GM08714 (cell line): ENCODE measurements around the gene KPNA3.
"Not testable (repeated sequence)": the region's sequence is repeated elsewhere in the genome, so short reads cannot be mapped to it uniquely, and the experiment has no call there.

Experiments
- H3K4me3 ChIP-seq: fragments of 200-500 bp; sonication (Bioruptor generic); 2 replicates; pipeline ENCODE4 v1.5.1; 2014; ENCODE audit warnings: mild to moderate bottlenecking, low read length, inconsistent platforms
- ZNF274 ChIP-seq: IDR thresholded peaks from 2 replicates; pipeline ENCODE4 v1.6.1; 2012; ENCODE audit warnings: mild to moderate bottlenecking, low read depth, low read length

Gene KPNA3

DNA sequence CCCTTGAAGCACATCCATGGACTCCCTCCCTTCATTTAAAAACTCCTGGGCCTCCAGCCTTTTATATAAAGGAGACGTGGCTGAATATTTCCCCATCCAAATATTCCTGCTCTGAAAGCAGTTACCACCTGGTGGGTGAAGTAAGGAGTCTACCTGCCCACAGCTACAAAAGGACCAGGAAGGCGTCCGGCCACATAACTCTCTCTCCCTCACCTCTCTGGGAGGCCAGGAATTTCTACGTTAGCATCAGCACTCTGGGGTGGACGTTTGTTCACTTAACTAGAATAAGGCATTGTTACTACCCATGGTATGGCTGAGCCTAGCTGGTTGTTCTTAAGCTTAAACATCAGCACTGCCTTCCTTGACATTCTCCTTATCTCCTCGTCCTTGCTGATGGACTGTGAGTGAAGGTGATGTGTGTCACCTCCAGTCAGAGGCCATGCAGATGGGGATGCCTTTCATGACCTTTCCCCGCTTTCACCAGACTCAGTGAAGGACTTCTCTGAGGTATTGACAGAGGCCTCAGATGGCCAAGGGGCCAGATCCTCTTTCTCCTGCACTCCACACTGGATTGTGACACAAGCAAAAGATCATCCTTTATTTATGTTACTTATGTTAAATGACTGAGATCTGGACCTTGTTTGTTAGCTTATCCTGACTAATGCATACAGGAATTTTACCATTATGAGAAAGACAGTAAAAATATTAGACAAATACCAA lies 22.2 kb upstream of the KPNA3 start:
- no peak for TF ChIP-seq ZNF274
- no peak overlapping the region for H3K4me3 ChIP-seq

DNA sequence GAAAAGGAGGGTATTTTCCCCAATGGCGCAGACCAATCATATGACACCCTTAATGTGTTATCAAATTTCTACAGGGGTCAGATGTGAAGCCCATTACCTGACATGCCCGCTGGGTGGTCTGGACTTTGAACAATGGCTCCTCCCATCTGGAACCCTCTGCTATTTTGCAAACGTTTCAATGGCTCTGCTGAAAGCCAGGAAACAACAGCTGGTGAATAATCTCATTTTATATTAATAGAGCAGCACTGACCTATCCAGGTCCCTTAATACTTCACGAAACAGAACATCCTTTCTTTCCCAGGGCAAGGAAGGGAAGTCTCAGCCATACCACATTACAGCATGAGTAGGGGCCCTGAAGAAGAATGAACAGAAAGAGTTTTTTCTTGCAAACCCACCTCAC lies 20.3 kb upstream of the KPNA3 start:
- H3K4me3 ChIP-seq, result no peak overlapping the region
- TF ChIP-seq ZNF274, result no peak

DNA sequence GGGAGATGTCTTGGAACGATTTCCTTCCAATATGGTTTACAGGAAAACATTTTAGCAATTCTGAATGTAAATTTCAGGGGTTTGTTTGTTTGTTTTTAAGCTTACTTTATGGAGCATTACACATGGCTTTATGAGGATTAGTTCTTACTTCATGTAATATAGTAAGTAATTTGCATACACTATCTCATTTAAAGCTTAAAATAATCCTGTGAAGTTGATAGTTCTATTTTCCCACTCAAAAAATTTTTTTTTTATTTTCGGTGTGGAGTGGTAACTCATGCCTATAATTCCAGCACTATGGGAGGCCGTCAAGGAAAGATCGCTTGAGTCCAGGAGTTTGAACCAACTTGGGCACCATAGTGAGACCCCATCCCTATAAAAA lies 19.0 kb upstream of the KPNA3 start:
- no peak overlapping the region for H3K4me3 ChIP-seq
- TF ChIP-seq ZNF274, result no peak

DNA sequence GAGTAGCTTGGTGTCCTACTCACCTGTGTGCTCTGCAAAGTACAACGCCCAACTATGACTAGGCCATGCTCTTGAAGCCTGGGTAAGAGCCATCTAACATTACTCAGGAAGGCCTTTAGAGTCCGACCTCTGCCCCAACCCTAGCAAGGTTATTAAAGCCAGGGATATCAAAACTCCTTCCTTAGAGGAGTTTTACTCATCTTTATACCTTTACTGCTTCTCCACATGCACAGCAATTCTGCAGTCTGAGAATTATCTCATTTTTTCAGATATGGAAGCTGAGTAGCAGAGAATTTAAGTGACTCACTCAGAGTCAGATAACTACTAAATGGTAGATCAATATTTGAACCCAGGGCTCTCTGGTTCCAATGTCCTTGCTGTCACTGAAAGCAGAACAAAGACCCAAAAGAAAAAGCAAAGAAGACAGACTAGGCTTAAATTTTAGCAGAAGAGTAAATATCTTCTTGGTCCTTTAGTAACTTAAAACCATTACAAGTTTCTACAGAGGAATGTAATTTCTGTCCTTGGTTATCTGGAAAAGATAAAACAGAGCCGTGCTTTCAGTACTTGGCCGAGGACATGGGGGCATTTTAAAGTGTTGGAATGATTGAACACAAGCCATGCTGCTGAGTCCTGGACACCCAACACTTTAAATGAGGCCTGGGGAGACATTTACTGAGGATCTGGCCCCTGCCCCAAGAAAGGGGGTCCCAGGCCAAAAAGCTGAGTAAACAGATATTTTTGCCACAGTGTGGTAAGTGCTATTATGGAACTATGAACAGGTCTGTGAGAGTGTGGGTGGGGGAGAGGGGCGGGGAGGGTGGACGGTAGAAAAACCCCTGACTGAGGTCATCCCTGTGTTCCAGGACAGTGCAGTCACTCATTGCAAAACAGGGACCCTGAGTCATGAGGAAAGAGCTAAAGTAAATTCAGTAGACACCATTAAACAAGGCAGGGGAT lies 18.4 kb upstream of the KPNA3 start:
- no peak for TF ChIP-seq ZNF274
- no peak overlapping the region for H3K4me3 ChIP-seq

DNA sequence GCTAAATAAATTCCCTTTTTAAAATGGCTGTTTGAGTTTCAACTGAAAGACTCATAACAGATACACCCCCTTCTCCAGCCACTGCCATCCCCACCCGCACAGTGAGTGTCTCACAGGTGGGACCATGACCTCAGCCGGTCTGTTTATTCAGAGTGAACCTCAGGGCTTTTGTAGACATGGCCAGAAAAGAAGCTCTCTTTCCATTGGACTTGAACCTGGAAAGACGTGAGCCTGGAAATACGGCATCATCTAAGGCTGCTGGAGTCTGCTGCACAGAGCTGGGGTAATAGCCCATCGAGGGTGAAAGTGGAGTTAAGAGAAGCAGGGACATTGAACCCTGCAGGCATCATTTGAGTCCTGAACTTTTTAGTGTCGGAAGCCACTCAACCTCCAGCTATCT lies 15.2 kb upstream of the KPNA3 start:
- no peak overlapping the region for H3K4me3 ChIP-seq
- no peak for TF ChIP-seq ZNF274

DNA sequence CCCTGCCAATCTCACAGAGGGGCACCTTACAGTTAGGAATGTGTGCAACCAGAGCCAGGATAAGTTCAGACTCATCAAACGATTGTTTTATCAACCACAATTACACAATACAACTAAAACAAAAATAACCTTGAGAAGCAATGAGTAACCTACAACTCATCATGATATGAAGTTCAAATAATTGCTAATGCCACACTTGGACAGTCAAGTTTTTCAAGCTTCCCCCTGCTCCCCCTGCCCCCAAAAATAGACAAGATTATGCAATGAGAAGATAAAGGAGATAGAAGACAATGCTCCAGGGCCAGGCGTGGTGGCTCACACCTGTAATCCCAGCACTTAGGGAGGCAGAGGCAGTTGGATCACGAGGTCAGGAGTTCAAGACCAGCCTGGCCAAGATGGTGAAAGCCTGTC lies 13.6 kb upstream of the KPNA3 start:
- TF ChIP-seq ZNF274, result no peak

DNA sequence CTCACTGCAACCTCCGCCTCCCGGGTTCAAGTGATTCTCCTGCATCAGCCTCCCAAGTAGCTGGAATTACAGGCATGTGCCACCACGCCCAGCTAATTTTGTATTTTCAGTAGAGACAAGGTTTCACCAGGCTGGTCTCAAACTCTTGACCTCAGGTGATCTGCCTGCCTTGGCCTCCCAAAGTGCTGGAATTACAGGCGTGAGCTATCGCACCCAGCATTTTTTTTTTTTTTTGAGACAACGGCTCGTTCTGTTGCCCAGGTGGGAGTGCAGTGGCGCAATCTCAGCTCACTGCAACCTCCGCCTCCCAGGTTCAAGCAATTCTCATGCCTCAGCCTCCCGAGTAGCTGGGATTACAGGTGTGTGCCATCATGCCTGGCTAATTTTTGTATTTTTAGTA lies 10.6 kb upstream of the KPNA3 start:
- not testable (repeated sequence) for H3K4me3 ChIP-seq

More for the DNA sequence above, 13.6 kb upstream of the KPNA3 start:
- no peak overlapping the region for H3K4me3 ChIP-seq

DNA sequence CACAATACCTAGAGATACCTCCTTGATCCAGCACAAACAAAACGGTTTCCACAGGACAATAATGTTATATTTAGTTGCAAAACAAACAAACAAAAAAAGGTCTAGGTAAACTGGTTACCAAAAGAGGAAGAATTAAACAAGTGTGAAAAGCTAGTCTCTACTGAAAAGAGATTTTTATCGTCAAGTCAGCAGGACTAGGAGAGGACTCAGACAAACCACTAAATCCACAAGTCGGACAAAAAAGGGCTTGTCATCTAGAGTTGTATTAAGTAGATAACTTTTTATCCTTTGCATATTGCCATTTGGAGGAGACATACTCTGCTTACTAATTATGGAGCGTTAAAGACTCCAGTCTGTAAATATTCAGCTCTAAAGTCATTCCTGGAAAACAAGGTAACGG lies 9.9 kb upstream of the KPNA3 start:
- H3K4me3 ChIP-seq, result no peak overlapping the region
- TF ChIP-seq ZNF274, result no peak

DNA sequence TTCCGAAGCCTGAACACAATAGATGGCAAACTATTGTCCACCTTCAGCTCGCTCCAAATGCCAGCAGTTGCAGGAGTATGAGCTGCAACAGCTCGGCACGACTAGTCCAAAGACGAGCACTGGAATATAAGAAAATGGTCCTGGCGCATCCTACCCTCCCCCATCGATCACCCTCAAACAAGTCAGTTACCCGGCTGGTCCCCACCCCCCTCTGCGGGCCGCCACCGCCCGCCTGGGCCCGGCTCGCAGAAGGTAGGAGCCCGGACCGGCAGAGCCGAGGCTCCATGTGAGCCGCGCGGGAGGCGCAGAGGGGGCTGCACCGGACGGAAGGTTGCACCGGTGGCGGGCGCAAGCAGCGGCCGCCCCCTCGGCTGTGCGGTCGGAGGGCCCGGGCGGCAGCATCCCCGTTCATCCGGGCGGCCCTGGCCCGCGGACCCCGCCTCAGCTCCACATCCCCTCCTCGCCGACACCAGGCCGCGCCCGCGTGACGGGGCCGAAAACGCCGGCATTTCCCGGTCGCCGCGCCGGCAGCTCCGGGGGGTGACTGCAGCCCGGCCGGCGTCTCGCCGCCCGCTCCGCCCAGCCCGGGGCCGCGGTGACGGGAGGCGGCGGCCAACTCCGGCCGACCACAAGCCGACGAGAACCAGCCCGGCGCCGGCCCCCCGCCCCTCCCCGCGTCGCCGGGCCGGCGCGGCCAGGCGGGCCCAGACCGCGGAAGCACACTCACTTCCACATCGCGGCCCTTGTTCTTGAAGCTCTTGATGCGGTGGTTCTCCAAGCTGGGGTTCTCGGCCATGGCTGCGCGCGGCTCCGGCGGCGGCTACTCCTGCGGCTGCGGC lies 552 bp downstream of the KPNA3 start:
- no peak for TF ChIP-seq ZNF274

DNA sequence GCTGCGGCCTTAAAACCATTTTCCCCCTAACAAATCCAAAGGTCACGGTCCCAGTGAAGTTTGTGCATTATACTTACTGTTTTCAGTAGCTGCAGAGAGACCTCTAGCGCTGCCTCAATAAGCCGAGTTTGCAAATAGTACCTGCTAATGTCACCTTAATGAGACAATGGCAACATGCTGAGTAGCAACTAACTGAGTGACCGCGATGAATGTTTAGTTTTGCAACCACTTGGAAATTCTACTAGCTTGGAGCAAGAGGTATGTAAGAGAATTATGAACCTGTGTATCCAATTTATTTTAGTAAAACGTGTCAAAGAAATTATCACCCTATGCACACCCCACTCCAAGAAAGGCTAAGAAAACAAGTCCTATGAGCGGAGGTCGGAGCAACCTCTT lies 1.2 kb downstream of the KPNA3 start:
- peak overlapping the region; percentile 99 for H3K4me3 ChIP-seq
- no peak for TF ChIP-seq ZNF274

More for the DNA sequence above, 552 bp downstream of the KPNA3 start:
- peak overlapping the region; percentile 99 for H3K4me3 ChIP-seq

DNA sequence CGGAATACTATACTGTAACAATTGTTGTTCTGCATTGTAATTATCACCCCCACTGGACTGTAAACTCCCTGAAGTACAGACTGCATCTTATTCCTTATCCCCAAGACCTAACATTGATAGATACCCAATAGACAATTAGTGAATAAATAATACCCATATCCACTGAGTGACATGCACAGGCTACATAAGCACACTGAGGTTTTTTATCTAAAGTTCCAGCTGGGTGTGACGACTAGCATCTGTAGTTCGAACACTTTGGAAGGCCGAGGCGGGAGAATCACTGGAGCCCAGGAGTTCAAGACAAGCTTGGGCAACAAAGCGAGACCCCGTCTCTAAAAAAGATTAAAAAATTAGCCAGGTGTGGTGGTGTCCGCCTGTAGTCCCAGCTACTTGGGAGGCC lies 2.5 kb downstream of the KPNA3 start:
- no peak for TF ChIP-seq ZNF274

DNA sequence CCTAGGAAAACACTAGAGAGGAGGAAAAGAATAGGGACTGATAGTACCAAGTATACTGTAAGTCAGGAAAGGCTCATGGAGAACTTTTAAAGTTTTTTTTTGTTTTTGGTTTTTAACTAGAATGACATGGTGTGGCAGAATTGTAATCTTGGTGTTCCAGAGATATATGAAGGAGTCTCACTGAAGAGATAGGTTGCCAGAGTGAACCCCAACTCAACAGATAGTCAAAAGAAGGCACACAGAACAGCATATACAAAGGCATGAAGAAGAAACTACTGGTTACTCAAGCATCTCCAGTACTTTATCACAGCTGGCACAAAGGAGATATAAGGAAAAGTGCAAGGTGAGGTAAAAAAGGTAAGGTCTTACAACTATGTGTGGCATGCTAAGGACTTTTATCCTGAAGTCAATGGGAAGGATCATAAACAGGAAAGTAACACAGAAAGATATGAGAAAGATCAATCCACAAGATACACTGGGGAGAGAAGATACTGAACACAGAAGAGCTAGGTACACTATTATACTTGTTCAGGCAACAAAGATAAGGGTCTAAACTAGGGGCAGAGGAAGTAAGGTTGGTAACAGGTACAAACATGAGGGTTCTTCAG lies 6.0 kb downstream of the KPNA3 start:
- no peak for TF ChIP-seq ZNF274
- H3K4me3 ChIP-seq, result no peak overlapping the region

More for the DNA sequence above, 2.5 kb downstream of the KPNA3 start:
- H3K4me3 ChIP-seq, result no peak overlapping the region

DNA sequence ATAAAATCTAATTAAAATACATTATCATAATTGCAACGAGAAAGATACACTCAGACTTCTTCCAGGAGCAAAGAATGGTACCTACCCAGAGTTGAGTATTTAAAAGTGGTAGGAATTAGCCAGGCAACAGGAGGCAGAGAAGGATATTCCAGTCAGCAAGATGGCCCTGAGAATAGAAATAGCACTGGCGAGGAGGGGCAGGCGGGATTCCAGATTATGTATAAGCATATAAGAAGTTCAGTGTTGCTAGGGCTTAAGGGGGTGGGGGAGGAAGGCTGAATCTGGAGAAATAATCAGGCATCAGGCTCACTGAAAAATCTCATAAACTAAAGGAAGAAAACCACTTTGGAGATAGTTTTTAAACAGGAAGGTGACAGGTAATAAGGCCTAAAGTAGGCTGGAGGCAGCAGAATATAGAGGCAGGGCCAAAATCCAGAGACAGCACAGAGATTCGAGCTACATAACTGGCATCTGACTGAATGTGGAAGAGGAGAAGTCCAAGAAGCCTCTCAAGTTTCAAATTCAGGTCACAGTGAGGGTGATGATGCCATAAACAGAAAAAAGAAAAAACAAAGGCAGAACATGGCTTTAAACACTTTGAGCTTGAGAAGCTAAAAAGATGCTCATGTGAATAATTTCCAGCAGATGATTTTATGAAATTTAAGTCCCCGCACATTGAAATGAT lies 7.5 kb downstream of the KPNA3 start:
- no peak overlapping the region for H3K4me3 ChIP-seq
- no peak for TF ChIP-seq ZNF274
